GM12878 (cell line): ENCODE measurements around the gene CDC7. TPM values are rescaled to one million over a fixed set of nuclear protein-coding genes. Genes with fewer than 3 reads are reported as not detected.

Source experiments
- ATAC-seq: fragments of 200-7000 bp; cut with Tn5 transposase; 3 replicates; pipeline ENCODE4 v1.9.1; 2020; ENCODE audit warnings: mild to moderate bottlenecking, moderate library complexity
- BruUV-seq: library from RNA; stranded (reverse); fragments of 400-500 nt; replicated peaks from 2 replicates; lab custom pipeline; 2021; lab: Mats Ljungman, UMichigan
- CTCF ChIA-PET: fragments of 300-600 bp; sonication (Branson Sonifier 250); formaldehyde crosslinking; extraction: SDS; loops from one replicate; lab custom pipeline; 2021; ENCODE audit warnings: inconsistent platforms; lab: Yijun Ruan, JAX
- POLR2A ChIA-PET: fragments of 350-600 bp; formaldehyde crosslinking; extraction: SDS; loops from one replicate; lab custom pipeline; 2021; ENCODE audit warnings: inconsistent platforms; lab: Charles Lee
- RAD21 ChIA-PET: fragments of 300-600 bp; sonication (Branson Sonifier 250); formaldehyde crosslinking; loops from one replicate; lab custom pipeline; 2023; ENCODE audit warnings: antibody characterized with exemption; ENCODE audit not compliant: unreplicated experiment; lab: Charles Lee
- SMC1A ChIA-PET: fragments of 300-600 bp; sonication (Branson Sonifier 250); formaldehyde crosslinking; loops from one replicate; lab custom pipeline; 2023; ENCODE audit not compliant: unreplicated experiment, uncharacterized antibody; lab: Charles Lee
- DNase-seq: peaks from one replicate; pipeline ENCODE4 v3.0.0-alpha.2; 2011; ENCODE audit warnings: low read depth, low spot score
- FAIRE-seq: peaks from 3 replicates; lab custom pipeline; 2011; peaks lifted over from hg19 to GRCh38; lab: Jason Lieb, UNC
- H2AFZ ChIP-seq: 2 replicates; pipeline ENCODE4 v1.6.0; 2011; ENCODE audit warnings: low read depth, low read length, control low read depth; ENCODE audit not compliant: control insufficient read depth
- H3K27ac ChIP-seq: 2 replicates; pipeline ENCODE4 v1.5.1; 2011; ENCODE audit warnings: control low read depth; ENCODE audit not compliant: control insufficient read depth, insufficient read depth
- H3K27me3 ChIP-seq, 2 experiments: replicated peaks in 1 of 2; 2 replicates each; pipeline versions ENCODE4 v1.6.0 to v1.6.1; 2011; ENCODE audit warnings: low read length in 1 of 2; ENCODE audit not compliant: control insufficient read depth in 2 of 2, insufficient read depth in 2 of 2
- H3K36me3 ChIP-seq, 2 experiments: 2 replicates each; pipeline ENCODE4 v1.5.1; 2011; ENCODE audit warnings: low read length in 1 of 2; ENCODE audit not compliant: control insufficient read depth in 2 of 2, insufficient read depth in 2 of 2
- H3K4me1 ChIP-seq: 2 replicates; pipeline ENCODE4 v1.6.1; 2011; ENCODE audit warnings: mild to moderate bottlenecking, low read length, moderate library complexity, mixed read lengths; ENCODE audit not compliant: control insufficient read depth, insufficient read depth
- H3K4me2 ChIP-seq: 2 replicates; pipeline ENCODE4 v1.6.0; 2011; ENCODE audit warnings: control low read depth; ENCODE audit not compliant: control insufficient read depth, insufficient read depth
- H3K4me3 ChIP-seq: fragments of 200-600 bp; sonication (generic); 2 replicates; pipeline ENCODE4 v1.5.1; 2016
- H3K79me2 ChIP-seq: 2 replicates; pipeline ENCODE4 v1.6.0; 2011; ENCODE audit warnings: low read length; ENCODE audit not compliant: control insufficient read depth, insufficient read depth
- H3K9ac ChIP-seq: 2 replicates; pipeline ENCODE4 v1.8.0; 2011; ENCODE audit warnings: low read length, control low read depth, mixed read lengths; ENCODE audit not compliant: control insufficient read depth, insufficient read depth
- H3K9me3 ChIP-seq: replicated peaks from 3 replicates; pipeline ENCODE4 v1.5.1; 2011; ENCODE audit warnings: mild to moderate bottlenecking, low read length; ENCODE audit not compliant: control insufficient read depth, insufficient read depth
- H4K20me1 ChIP-seq: 2 replicates; pipeline ENCODE4 v1.6.0; 2011; ENCODE audit not compliant: control insufficient read depth, insufficient read depth
- DPF2 ChIP-seq: fragments of 450-650 bp; IDR thresholded peaks from 2 replicates; pipeline ENCODE4 v1.6.1; 2017; ENCODE audit warnings: mild to moderate bottlenecking
- MXI1 ChIP-seq: fragments of 150-350 bp; IDR thresholded peaks from 2 replicates; pipeline ENCODE4 v1.6.1; 2011; ENCODE audit warnings: low read depth, mild to moderate bottlenecking, inconsistent platforms, low read length, improper control_type of control experiment
- NKRF ChIP-seq: fragments of 450-650 bp; conservative IDR thresholded peaks from 2 replicates; pipeline ENCODE4 v1.6.1; 2017; ENCODE audit warnings: mild to moderate bottlenecking, moderate library complexity
- SUPT20H ChIP-seq: IDR thresholded peaks from 2 replicates; pipeline ENCODE4 v1.6.1; 2011; ENCODE audit warnings: low read depth, mild to moderate bottlenecking, low read length, moderate library complexity, borderline replicate concordance; ENCODE audit not compliant: control insufficient read depth
- WGBS: methylation state at CpG from one replicate; pipeline ENCODE4 v1.1.6; 2016; ENCODE audit warnings: low lambda C conversion rate; ENCODE audit not compliant: insufficient replicate concordance, insufficient coverage; ENCODE audit errors: missing lambda C conversion rate; 5-methylcytosine and 5-hydroxymethylcytosine counted together
- in situ Hi-C: fragments of 300-500 bp; cut with MboI; formaldehyde crosslinking; loops from 9 replicates; pipeline ENCODE4 v1.14.3; 2018; ENCODE audit warnings: mixed read lengths
- intact Hi-C: fragments of 100-400 bp; cut with micrococcal nuclease; formaldehyde crosslinking; loops from one replicate; pipeline ENCODE4 v1.14.2; 2022; ENCODE audit not compliant: unreplicated experiment
- polyA plus RNA-seq, 11 experiments: library from polyadenylated mRNA; depleted of rRNA in 4 of 11; unstranded in 6 of 11; stranded (reverse) in 5 of 11; fragments of >200 nt; fragmentation: Nextera tagmentation in 4 of 11; fragmentation: Illumina TruSeq in 1 of 11; extraction: Ambion mirVana in 4 of 11; extraction: Trizol in 1 of 11; gene quantifications; 1 replicate in 1 of 11; 2 replicates in 10 of 11; pipeline versions ENCODE4 v1.2.1 to v1.2.3, GENCODE V29; 2011 to 2016; ENCODE audit warnings: inconsistent platforms in 2 of 11, missing spikeins in 2 of 11, low read depth in 1 of 11
- total RNA-seq, 4 experiments: library from RNA; depleted of rRNA in 3 of 4; stranded (reverse); fragments of >200 nt in 3 of 4; fragmentation: Illumina TruSeq in 1 of 4; extraction: Trizol in 1 of 4; gene quantifications; 2 replicates each; pipeline versions ENCODE4 v1.2.1 to v1.2.3, GENCODE V29; 2013 to 2021
- TF ChIP-seq, protein P1 (sequence below): fragments of 450-650 bp; formaldehyde crosslinking; IDR thresholded peaks from 2 replicates; pipeline ENCODE4 v1.5.0; 2022; ENCODE audit warnings: mild to moderate bottlenecking, missing genetic modification characterization

CDC7 gene
- total and polyA plus RNA-seq, 10 of the 15 experiments (the other 5 are each of a cell fraction or from before 2014, with no cell fraction given), result 14.9 to 37.8 (median 26.0) TPM

- TF ChIP-seq NKRF (no peak), MXI1 (no peak), DPF2 (no peak)
Measured at GRCh38 chr1:91454136-91454535, 46.5 kb upstream of the CDC7 start (continued).

- H3K4me3 ChIP-seq, result no peak overlapping the region
- ChIA-PET POLR2A (no interaction called here), RAD21 (no interaction called here), SMC1A (no interaction called here), CTCF (interaction anchor here (0.7 kb wide), 1 partner anchor 173 kb away, joined by 3 read pairs; no protein-coding TSS in a partner anchor)
- intact Hi-C loops, result no loop called here
- H3K4me1 ChIP-seq, result no peaks in the 10 kb centered on the region
- no peaks in the 10 kb centered on the region for H3K9me3 ChIP-seq
- H3K27ac ChIP-seq, result no peak overlapping the region
- WGBS, result 56% methylated on average over 3 of the region's 3 CpGs
- in situ Hi-C loops, result no loop called here
- no peak for FAIRE-seq
- H3K36me3 ChIP-seq, result no peaks in the 10 kb centered on the region
- TF ChIP-seq SUPT20H, result no peak
- TF ChIP-seq, protein P1, sequence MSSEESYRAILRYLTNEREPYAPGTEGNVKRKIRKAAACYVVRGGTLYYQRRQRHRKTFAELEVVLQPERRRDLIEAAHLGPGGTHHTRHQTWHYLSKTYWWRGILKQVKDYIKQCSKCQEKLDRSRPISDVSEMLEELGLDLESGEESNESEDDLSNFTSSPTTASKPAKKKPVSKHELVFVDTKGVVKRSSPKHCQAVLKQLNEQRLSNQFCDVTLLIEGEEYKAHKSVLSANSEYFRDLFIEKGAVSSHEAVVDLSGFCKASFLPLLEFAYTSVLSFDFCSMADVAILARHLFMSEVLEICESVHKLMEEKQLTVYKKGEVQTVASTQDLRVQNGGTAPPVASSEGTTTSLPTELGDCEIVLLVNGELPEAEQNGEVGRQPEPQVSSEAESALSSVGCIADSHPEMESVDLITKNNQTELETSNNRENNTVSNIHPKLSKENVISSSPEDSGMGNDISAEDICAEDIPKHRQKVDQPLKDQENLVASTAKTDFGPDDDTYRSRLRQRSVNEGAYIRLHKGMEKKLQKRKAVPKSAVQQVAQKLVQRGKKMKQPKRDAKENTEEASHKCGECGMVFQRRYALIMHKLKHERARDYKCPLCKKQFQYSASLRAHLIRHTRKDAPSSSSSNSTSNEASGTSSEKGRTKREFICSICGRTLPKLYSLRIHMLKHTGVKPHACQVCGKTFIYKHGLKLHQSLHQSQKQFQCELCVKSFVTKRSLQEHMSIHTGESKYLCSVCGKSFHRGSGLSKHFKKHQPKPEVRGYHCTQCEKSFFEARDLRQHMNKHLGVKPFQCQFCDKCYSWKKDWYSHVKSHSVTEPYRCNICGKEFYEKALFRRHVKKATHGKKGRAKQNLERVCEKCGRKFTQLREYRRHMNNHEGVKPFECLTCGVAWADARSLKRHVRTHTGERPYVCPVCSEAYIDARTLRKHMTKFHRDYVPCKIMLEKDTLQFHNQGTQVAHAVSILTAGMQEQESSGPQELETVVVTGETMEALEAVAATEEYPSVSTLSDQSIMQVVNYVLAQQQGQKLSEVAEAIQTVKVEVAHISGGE (CRISPR knock-in tag), result no peak
- no peaks in the 10 kb centered on the region for H3K27me3 ChIP-seq
- no peak overlapping the region for H2AFZ ChIP-seq
- BruUV-seq, result no TSS peak
- ATAC-seq, result no peak
- H3K79me2 ChIP-seq, result no peaks in the 10 kb centered on the region
- no peak overlapping the region for H3K4me2 ChIP-seq
- no peak overlapping the region for H3K9ac ChIP-seq
- no peaks in the 10 kb centered on the region for H4K20me1 ChIP-seq
- DNase-seq, result no peak
Measured at GRCh38 chr1:91455334-91455733, 45.3 kb upstream of the CDC7 start.
